K562 (cell line): ENCODE measurements around the gene CCDC160. TPM values are rescaled to one million over a fixed set of nuclear protein-coding genes. Genes with fewer than 3 reads are reported as not detected.
"Not testable (repeated sequence)": the region's sequence is repeated elsewhere in the genome, so short reads cannot be mapped to it uniquely, and the experiment has no call there.

Source experiments
- ATAC-seq: fragments of 200-7000 bp; cut with Tn5 transposase; 3 replicates; pipeline ENCODE4 v1.9.1; 2020; ENCODE audit warnings: moderate library complexity
- BruUV-seq: library from RNA; stranded (reverse); fragments of 400-500 nt; replicated peaks from 2 replicates; lab custom pipeline; 2021; lab: Mats Ljungman, UMichigan
- CTCF ChIA-PET: fragments of 300-600 bp; formaldehyde crosslinking; extraction: SDS; loops from one replicate; lab custom pipeline; 2021; ENCODE audit warnings: low intra/inter-chr PET ratio; lab: Yijun Ruan, JAX
- POLR2A ChIA-PET: fragments of 300-600, 350-650 bp; sonication (Branson Sonifier 250); formaldehyde crosslinking; extraction: SDS; loops from one replicate; lab custom pipeline; 2021; ENCODE audit warnings: antibody characterized with exemption, inconsistent platforms; lab: Yijun Ruan, JAX
- DNase-seq, 4 experiments: peaks; one replicate each; pipeline versions ENCODE4 v3.0.0 to v3.0.0-alpha.2; 2011 to 2018; ENCODE audit warnings: low spot score in 3 of 4, mixed read lengths in 3 of 4; ENCODE audit errors: extremely low read depth in 1 of 4
- FAIRE-seq: peaks from 2 replicates; lab custom pipeline; 2011; peaks lifted over from hg19 to GRCh38; lab: Jason Lieb, UNC
- H2AFZ ChIP-seq: 2 replicates; pipeline ENCODE4 v1.6.0; 2011; ENCODE audit warnings: low read depth, low read length, control low read depth, inconsistent platforms
- H3K27ac ChIP-seq: fragments of 200-600 bp; 3 replicates; pipeline ENCODE4 v1.8.0; 2011; ENCODE audit warnings: low read depth, mild to moderate bottlenecking, control low read depth, inconsistent platforms, low read length, moderate library complexity, mixed read lengths; ENCODE audit errors: extremely low read depth
- H3K27me3 ChIP-seq, 2 experiments: fragments of 300-600 bp in 1 of 2; 2 replicates in 1 of 2; 3 replicates in 1 of 2; pipeline versions ENCODE4 v1.6.0 to v1.8.0; 2011; ENCODE audit warnings: inconsistent platforms in 2 of 2, low read length in 2 of 2, mild to moderate bottlenecking in 1 of 2, mixed read lengths in 1 of 2, moderate library complexity in 1 of 2; ENCODE audit not compliant: control insufficient read depth in 2 of 2, insufficient read depth in 2 of 2
- H3K36me3 ChIP-seq: fragments of 300-600 bp; 3 replicates; pipeline ENCODE4 v1.8.0; 2011; ENCODE audit warnings: mild to moderate bottlenecking, low read length, inconsistent platforms; ENCODE audit not compliant: control insufficient read depth, insufficient read depth
- H3K4me1 ChIP-seq, 2 experiments: fragments of 200-600 bp in 1 of 2; replicated peaks in 1 of 2; 2 replicates in 1 of 2; 3 replicates in 1 of 2; pipeline versions ENCODE4 v1.5.1 to v1.8.0; 2011; ENCODE audit warnings: inconsistent platforms in 2 of 2, low read length in 2 of 2, mild to moderate bottlenecking in 1 of 2, mixed read lengths in 1 of 2, moderate library complexity in 1 of 2; ENCODE audit not compliant: control insufficient read depth in 2 of 2, insufficient read depth in 2 of 2
- H3K4me2 ChIP-seq: 2 replicates; pipeline ENCODE4 v1.6.1; 2011; ENCODE audit warnings: low read length, control low read depth, inconsistent platforms, mixed read lengths; ENCODE audit not compliant: insufficient read depth
- H3K4me3 ChIP-seq: fragments of 200-600 bp; sonication (generic), shearing (Covaris generic); 2 replicates; pipeline ENCODE4 v1.5.1; 2016; ENCODE audit warnings: control low read depth, inconsistent platforms
- H3K79me2 ChIP-seq: fragments of 200-600 bp; 3 replicates; pipeline ENCODE4 v1.8.0; 2011; ENCODE audit warnings: low read length, inconsistent platforms; ENCODE audit not compliant: control insufficient read depth, insufficient read depth
- H3K9ac ChIP-seq, 2 experiments: 2 replicates each; pipeline versions ENCODE4 v1.6.0 to v1.6.1; 2011; ENCODE audit warnings: low read depth in 2 of 2, low read length in 2 of 2, control low read depth in 1 of 2, inconsistent platforms in 1 of 2, mild to moderate bottlenecking in 1 of 2, mixed read lengths in 1 of 2; ENCODE audit not compliant: insufficient read depth in 1 of 2
- H3K9me1 ChIP-seq: one replicate; pipeline ENCODE4 v1.6.0; 2011; ENCODE audit warnings: inconsistent platforms, mild to moderate bottlenecking, low read length, moderate library complexity; ENCODE audit not compliant: control insufficient read depth, insufficient read depth
- H3K9me3 ChIP-seq: replicated peaks from 2 replicates; pipeline ENCODE4 v1.5.1; 2011; ENCODE audit warnings: low read depth, low read length, inconsistent platforms; ENCODE audit not compliant: control insufficient read depth, insufficient read depth
- H4K20me1 ChIP-seq: replicated peaks from 2 replicates; pipeline ENCODE4 v1.6.1; 2011; ENCODE audit warnings: low read length, inconsistent platforms, mixed read lengths; ENCODE audit not compliant: control insufficient read depth, insufficient read depth
- ZNF740 ChIP-seq, 3 experiments: fragments of 200-800 bp in 1 of 3; sonication (Bioruptor generic) in 1 of 3; sonication (generic) in 1 of 3; formaldehyde crosslinking in 1 of 3; IDR thresholded peaks; 2 replicates each; pipeline versions ENCODE4 v1.6.1 to v1.8.0; 2016 to 2022; ENCODE audit warnings: mild to moderate bottlenecking in 2 of 3, missing compliant biosample characterization in 2 of 3, missing genetic modification characterization in 2 of 3, missing genetic modification reagents in 1 of 3
- WGBS: fragments of 100-300 bp; shearing (Covaris generic); methylation state at CpG from one replicate; pipeline ENCODE4 v1.1.6; 2016; ENCODE audit warnings: low coverage, mixed read lengths; ENCODE audit not compliant: insufficient coverage; ENCODE audit errors: missing lambda C conversion rate; 5-methylcytosine and 5-hydroxymethylcytosine counted together
- in situ Hi-C: fragments of 300-500 bp; cut with MboI; formaldehyde crosslinking; loops from 4 replicates; pipeline ENCODE4 v1.15.0; 2018; ENCODE audit warnings: inconsistent platforms, mixed read lengths
- intact Hi-C: fragments of 100-400 bp; cut with micrococcal nuclease; formaldehyde crosslinking; loops from 2 replicates; pipeline ENCODE4 v1.14.2; 2022
- polyA plus RNA-seq, 8 experiments: library from polyadenylated mRNA; depleted of rRNA in 4 of 8; stranded (reverse) in 5 of 8; unstranded in 3 of 8; fragments of >200 nt; fragmentation: Nextera tagmentation in 2 of 8; fragmentation: Illumina TruSeq in 1 of 8; extraction: Ambion mirVana in 2 of 8; extraction: Trizol in 1 of 8; gene quantifications; 2 replicates each; pipeline versions ENCODE4 v1.2.1 to v1.2.3, GENCODE V29; 2011 to 2014; ENCODE audit warnings: inconsistent platforms in 1 of 8, missing spikeins in 1 of 8
- total RNA-seq, 7 experiments: library from RNA; depleted of rRNA in 6 of 7; stranded (reverse); fragments of >200 nt in 6 of 7; fragmentation: Illumina TruSeq in 2 of 7; extraction: Trizol in 2 of 7; gene quantifications; 2 replicates each; pipeline versions ENCODE4 v1.2.1 to v1.2.3, GENCODE V29; 2011 to 2021; ENCODE audit warnings: low replicate concordance in 1 of 7

Gene CCDC160
- total and polyA plus RNA-seq, 9 of the 15 experiments (the other 6 are each of a cell fraction or from before 2014, with no cell fraction given): not detected

- no peaks in the 10 kb centered on the region for H3K9me1 ChIP-seq
- H3K4me1 ChIP-seq: peaks cover 0 to 9% of the 10 kb centered on the region in 2 experiments; a peak in 2 of 5 replicates
- H3K27me3 ChIP-seq: peaks cover 2 to 18% of the 10 kb centered on the region in 2 experiments; a peak in 3 of 5 replicates
- FAIRE-seq (no peak), ATAC-seq (no peak), DNase-seq (no peak)
- H3K79me2 ChIP-seq: no peaks in the 10 kb centered on the region
- TF ChIP-seq ZNF740 (CRISPR knock-in tag; IDR thresholded peaks at IDR 0.05) (no peak), ZNF740 (tag; IDR thresholded peaks at IDR 0.05) (no peak)
- no peak overlapping the region for H2AFZ ChIP-seq
- no peak overlapping the region for H3K4me3 ChIP-seq
- no TSS peak for BruUV-seq
- POLR2A ChIA-PET: interaction anchor here (0.6 kb wide), 1 partner anchor 30 kb away, joined by 3 read pairs; no protein-coding TSS in a partner anchor
- in situ Hi-C loops (no loop called here), intact Hi-C loops (no loop called here)
- H3K4me2 ChIP-seq: no peak overlapping the region
- 3% methylated on average over 4 of the region's 4 CpGs for WGBS
- H3K36me3 ChIP-seq: no peaks in the 10 kb centered on the region
- H4K20me1 ChIP-seq: no peaks in the 10 kb centered on the region
- no peak overlapping the region for H3K9ac ChIP-seq
- CTCF ChIA-PET: no interaction called here
- no peaks in the 10 kb centered on the region for H3K9me3 ChIP-seq
- no peak overlapping the region for H3K27ac ChIP-seq
Observed at GRCh38 chrX:134235236-134235635, 1.7 kb upstream of the CCDC160 start.

GRCh38 chrX:134238144-134238543 lies 1.2 kb downstream of the CCDC160 start:
- in situ Hi-C loops, DNase-seq, H3K36me3 ChIP-seq, FAIRE-seq, H3K4me1 ChIP-seq, H3K9ac ChIP-seq, H3K79me2 ChIP-seq, BruUV-seq, H3K27ac ChIP-seq, H3K4me2 ChIP-seq, H3K9me1 ChIP-seq, CTCF ChIA-PET, H3K9me3 ChIP-seq, ATAC-seq, H3K4me3 ChIP-seq, H2AFZ ChIP-seq, H4K20me1 ChIP-seq, POLR2A ChIA-PET, intact Hi-C loops: not testable (repeated sequence)
- peaks cover 2 to 18% of the 10 kb centered on the region in 2 experiments; a peak in 3 of 5 replicates for H3K27me3 ChIP-seq
- 38% methylated on average over 6 of the region's 9 CpGs for WGBS
